HG03354 (cell line): Measurements from ENCODE around the gene DFFA.

Source experiments
- ATAC-seq: cut with Tn5 transposase; IDR thresholded peaks from one replicate; pipeline ENCODE4 v1.9.1; 2021; ENCODE audit warnings: mild to moderate bottlenecking; ENCODE audit not compliant: unreplicated experiment, poor library complexity, severe bottlenecking

Gene DFFA, protein sequence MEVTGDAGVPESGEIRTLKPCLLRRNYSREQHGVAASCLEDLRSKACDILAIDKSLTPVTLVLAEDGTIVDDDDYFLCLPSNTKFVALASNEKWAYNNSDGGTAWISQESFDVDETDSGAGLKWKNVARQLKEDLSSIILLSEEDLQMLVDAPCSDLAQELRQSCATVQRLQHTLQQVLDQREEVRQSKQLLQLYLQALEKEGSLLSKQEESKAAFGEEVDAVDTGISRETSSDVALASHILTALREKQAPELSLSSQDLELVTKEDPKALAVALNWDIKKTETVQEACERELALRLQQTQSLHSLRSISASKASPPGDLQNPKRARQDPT

DNA sequence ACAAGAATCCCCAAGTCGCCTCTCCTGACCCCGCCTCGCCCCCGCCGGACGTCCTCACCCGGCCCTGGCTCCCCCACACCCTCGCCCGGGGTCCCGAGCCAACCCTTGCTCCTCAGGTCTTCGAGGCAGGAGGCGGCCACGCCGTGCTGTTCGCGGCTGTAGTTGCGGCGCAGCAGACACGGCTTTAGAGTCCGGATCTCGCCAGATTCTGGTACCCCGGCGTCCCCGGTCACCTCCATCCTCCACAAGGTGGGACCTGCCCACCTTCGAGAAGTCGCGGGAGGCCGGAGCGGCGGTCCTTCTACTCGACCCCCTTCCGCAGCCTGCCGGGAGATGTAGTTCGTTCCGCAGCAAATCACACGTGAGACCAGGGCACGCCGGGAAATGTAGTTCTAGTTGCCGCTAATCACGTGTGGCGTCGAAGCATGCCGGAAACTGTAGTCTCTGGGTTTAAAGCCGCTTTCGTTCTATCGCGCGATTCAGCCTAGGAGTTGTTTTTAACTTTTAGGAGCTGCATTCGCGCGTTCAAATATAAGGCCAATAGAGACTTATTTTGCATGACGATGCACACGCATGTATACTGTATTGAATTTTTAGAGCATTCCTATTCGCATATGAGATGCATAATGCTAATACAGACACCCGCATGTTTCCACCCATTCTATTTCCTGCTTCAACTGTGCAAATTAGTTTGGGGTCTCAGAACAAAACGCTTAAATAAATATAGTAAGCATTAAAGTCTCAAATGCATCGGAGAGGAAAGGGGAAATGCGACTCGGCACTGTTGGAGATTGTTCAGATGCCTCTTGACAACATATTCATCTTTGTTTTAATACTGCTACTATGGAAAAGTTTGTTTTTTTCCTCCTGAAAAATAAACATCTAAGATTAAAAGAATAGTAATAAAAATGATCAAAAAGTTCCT is at the start of gene DFFA:
Gene DFFA (minus strand): TSS at position 310 of the 925 bp plus-strand sequence. CDS start 71 bp downstream, at position 239.
- ATAC-seq = peak; percentile 85

- ATAC-seq = no peak
Observed at GRCh38 chr1:10521537-10522157, 49.3 kb upstream of the DFFA start.

DNA sequence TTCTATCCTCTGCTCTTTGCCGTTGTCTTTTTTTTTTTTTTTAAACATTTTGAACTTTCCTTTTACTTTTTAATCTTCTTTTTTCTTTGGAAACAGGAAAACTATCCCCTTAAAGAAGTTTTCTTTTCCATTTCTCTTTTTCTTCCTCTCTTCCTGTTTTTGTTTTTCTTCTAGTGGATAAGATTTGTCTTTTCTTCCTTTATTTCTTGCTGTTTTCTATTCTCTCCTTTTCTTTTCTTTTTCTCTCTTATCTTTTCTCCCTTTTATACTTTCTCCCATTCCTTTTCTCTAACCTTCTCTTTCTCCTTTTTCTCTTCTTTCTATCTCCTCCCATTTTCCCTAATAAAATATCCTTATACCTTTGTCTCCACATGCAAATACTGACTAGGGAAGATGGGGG is 48.6 kb upstream of the DFFA start:
- ATAC-seq = no peak

- no peak for ATAC-seq
Observed at GRCh38 chr1:10520497-10520896, 48.2 kb upstream of the DFFA start.

- ATAC-seq = no peak
Observed at GRCh38 chr1:10519016-10519417, 46.7 kb upstream of the DFFA start.

GRCh38 chr1:10517677-10517982 is 45.3 kb upstream of the DFFA start:
- no peak for ATAC-seq

- ATAC-seq = no peak
Observed at GRCh38 chr1:10516925-10517676, 44.8 kb upstream of the DFFA start.

DNA sequence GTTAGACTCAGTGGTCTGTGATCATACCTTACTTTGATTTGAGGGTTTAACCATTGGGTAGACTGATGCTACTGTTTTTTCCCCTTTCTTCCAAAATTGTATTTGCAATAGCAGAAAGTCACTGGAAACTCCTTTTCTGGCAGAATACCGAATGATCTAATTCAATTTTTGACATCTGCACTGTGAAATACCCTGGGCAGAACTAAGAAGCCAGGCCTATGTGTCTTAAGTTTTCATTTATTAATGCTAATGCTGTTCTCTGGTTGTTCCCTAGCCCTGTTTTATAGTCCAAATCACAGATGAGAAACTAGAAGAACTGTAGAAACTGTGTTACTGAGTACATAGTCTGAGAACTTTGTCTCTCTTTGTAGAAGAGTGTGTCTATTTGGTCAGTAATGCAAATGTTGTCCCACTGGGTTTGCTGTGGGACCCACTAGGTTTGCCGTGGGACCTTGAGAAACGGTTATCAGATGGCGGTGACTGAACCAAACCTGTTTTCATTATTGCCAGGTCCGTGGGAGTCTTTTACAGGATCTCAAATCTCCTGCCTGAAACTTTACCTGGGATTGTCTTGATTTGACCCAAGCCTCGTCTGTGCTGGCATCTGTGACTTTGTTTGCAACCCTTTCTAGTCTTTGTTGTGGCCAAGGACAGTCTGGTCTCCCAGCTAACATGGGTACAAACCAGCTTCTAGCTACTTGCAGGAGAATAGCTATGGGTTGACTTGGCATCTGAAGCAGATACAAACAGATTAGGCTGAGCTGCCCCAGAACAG is 43.8 kb upstream of the DFFA start:
- no peak for ATAC-seq

GRCh38 chr1:10515301-10515975 is 43.1 kb upstream of the DFFA start:
- ATAC-seq = no peak

GRCh38 chr1:10514490-10515235 is 42.3 kb upstream of the DFFA start:
- no peak for ATAC-seq

DNA sequence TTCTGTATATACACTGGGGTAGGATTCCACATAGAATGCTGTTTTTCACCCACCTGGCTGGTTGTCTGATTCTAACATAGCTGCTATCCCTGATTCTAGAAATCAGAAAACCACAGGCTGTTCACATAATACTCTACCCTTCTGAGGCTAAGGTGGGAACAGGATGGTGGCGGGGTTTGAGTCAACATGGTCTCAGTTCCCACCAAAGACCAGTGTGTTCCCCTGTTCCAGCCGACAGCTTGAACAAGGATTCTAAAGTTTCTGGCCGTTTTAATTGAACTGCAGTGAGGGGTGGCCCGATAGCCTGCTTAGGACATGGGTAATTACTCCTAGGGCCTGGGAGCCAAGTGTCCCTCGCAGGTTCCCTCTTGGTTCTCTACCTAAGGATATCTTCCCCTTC is 40.9 kb upstream of the DFFA start:
- ATAC-seq = no peak

DNA sequence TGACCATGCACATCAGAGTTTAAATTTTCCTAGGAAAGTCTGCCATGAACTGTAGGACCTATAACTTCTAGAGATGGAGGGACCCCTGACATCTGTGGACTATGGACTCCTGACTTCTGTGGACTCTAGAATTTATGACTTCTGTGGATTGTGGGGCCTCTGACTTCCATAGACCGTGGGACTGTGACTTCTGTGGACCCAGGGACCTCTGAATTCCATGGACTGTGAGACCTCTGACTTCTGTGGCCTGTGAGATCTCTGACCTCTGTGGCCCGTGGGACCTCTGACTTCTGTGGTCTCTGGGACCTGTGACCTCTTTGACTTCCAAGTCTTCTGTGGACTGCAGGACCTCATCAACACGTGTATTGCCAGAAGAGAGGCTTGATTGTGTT is 39.2 kb upstream of the DFFA start:
- no peak for ATAC-seq

DNA sequence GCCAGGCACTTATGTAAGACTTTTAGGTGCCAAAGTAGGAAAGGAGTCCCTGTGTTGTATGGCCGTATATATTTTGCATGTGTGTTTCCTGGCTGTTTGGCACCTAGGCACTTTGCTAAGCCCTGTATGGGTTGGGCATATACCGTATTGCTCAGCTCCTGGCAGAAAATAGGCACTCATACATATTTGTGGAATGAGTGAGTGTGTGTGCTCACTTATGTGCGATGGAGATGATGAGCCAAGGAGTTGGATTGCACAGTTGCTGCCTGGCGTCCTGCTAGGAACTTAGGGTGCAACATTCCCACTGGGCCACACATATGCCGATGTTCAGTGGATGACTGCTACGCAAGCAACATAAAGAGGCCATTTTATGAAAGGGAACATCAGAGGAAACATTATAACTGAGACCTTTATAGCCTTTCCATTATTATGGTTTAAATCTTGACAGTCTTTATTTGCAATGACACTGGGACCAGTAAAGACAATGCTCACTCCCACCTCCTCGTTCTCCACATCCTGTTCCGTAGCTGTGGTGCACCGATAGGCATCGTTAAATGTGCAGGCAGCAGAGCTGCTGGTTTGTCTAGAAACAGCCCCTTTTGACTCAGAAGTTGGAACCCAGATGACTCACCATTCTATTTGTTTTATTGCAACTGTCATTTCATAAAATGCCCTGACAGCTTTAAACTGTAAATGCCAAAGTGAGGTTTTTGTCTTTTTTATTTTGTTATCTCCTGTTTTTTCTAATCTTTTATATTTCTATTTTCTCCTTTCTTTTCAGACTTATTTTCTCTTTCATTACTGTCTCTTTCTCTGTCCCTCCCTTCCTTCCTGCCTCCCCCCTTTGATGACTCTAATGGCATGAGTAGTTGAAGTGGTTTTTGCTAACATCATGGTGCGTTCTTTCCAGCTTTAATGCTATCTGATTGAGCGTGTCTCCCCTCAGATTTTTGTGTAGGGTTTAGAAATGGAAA is 38.5 kb upstream of the DFFA start:
- peak; percentile 93 for ATAC-seq

DNA sequence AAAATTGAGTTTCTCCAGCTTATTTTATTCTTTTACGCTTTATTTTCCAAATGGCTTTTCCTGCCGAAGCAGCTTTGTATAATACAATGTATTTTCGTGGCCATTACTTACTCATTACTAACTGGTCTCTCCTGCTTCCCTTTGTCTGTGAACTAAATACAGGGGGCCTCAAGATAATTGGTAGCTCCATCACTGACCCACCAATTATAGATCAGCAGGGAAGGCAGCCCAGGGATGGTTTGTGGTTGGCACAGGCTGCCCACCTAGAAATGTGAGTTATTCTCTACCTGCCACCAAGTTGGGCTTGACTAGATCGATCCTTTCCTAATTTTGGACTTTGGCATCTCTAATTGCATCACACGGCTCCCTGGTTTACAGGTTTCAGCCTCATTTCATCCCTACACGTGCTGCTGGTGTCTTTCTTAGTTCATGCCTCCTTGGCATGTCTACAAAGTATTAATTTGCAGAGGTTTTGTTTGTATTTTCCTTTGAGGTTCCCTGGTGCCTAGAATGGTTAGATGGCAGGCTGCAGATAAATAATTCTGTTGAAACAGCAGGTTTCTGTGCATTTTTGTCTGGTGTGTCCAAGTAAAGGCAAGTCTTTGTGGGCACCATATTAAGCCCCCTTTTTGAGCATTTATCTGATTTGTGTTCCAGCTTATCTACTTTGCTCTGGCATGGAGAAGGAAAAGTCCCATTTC is 37.6 kb upstream of the DFFA start:
- no peak for ATAC-seq

- no peak for ATAC-seq
Observed at GRCh38 chr1:10508511-10508951, 36.2 kb upstream of the DFFA start.

GRCh38 chr1:10507111-10507879 is 35.0 kb upstream of the DFFA start:
- no peak for ATAC-seq
